ENCODE results near the gene UBA5. TPM values are rescaled to one million over a fixed set of nuclear protein-coding genes. Genes with fewer than 3 reads are reported as not detected.

UBA5 gene
- total RNA-seq, 1 donor from 2014 or later = 26.5 TPM

- no peak for DNase-seq (ENCODE audit: extremely low spot score in 2 of 2)
- Histone ChIP-seq H3K27ac (no peak overlapping the region), H3K27me3 (no peaks in the 10 kb centered on the region), H3K36me3 (no peaks in the 10 kb centered on the region), H3K4me3 (peak overlapping the region; percentile 91 to 96), H3K4me1 (peaks cover 34% of the 10 kb centered on the region), H3K9me3 (no peaks in the 10 kb centered on the region)
- TF ChIP-seq POLR2AphosphoS5 (IDR thresholded peaks at IDR 0.05; ENCODE audit: insufficient read depth in 1 of 2, low read depth in 1 of 2) (no peak), POLR2A (IDR thresholded peaks at IDR 0.05) (no peak), CTCF (IDR thresholded peaks at IDR 0.05) (no peak)
- intact Hi-C loops (cut with DNase I) = loop anchor here (5.0 kb wide), 1 partner anchor 852 kb away; the partner anchor contains the start of gene CDV3
Observed at GRCh38 chr3:132720228-132720627, 60.1 kb downstream of the UBA5 start.

GRCh38 chr3:132721479-132722164 is 61.5 kb downstream of the UBA5 start:
- DNase-seq (ENCODE audit: extremely low spot score in 2 of 2) = peak in 1 of 2 donors; percentile 94
- Histone ChIP-seq H3K4me1 (peaks cover 34% of the 10 kb centered on the region), H3K9me3 (no peaks in the 10 kb centered on the region), H3K27ac (peak overlapping the region; percentile 97), H3K4me3 (peak overlapping the region; percentile 91 to 96), H3K27me3 (no peaks in the 10 kb centered on the region), H3K36me3 (no peaks in the 10 kb centered on the region)
- TF ChIP-seq CTCF (IDR thresholded peaks at IDR 0.05) = peak in 1 of 3 experiments; percentile 20
- no peak for TF ChIP-seq POLR2A (IDR thresholded peaks at IDR 0.05)
- intact Hi-C loops (cut with DNase I) = loop anchor here (5.0 kb wide), 1 partner anchor 851 kb away; the partner anchor contains the start of gene CDV3

- Histone ChIP-seq H3K4me1 (peaks cover 34% of the 10 kb centered on the region), H3K27ac (peak within 1 kb of the TSS; percentile 97), H3K4me3 (peak within 1 kb of the TSS; percentile 91 to 96), H3K27me3 (no peaks in the 10 kb centered on the region), H3K36me3 (no peaks in the 10 kb centered on the region), H3K9me3 (no peaks in the 10 kb centered on the region)
- intact Hi-C loops (cut with DNase I) = loop anchor here (5.0 kb wide), 1 partner anchor 850 kb away; the partner anchor contains the start of gene CDV3
- TF ChIP-seq POLR2A (IDR thresholded peaks at IDR 0.05) (peak in 1 of 2 donors; percentile 91), POLR2AphosphoS5 (IDR thresholded peaks at IDR 0.05; ENCODE audit: insufficient read depth in 1 of 2, low read depth in 1 of 2) (peak in 1 of 2 donors; percentile 82), CTCF (IDR thresholded peaks at IDR 0.05) (peak in 1 of 3 experiments; percentile 2)
- DNase-seq (ENCODE audit: extremely low spot score in 2 of 2) = peak; percentile 98 to 99
Observed at GRCh38 chr3:132722165-132723023, 62.3 kb downstream of the UBA5 start, which contains the start of gene NPHP3. NPHP3 (minus strand) TSS chr3:132722409; CDS start chr3:132722355, 54 bp downstream.

- no peaks in the 10 kb centered on the region for H3K36me3 ChIP-seq
- DNase-seq (ENCODE audit: extremely low spot score in 2 of 2) = no peak
- peak in 1 of 2 donors; percentile 61 for TF ChIP-seq POLR2A (IDR thresholded peaks at IDR 0.05)
- peak in 1 of 2 donors; percentile 67 for TF ChIP-seq POLR2AphosphoS5 (IDR thresholded peaks at IDR 0.05; ENCODE audit: insufficient read depth in 1 of 2, low read depth in 1 of 2)
- TF ChIP-seq CTCF (IDR thresholded peaks at IDR 0.05) = no peak
- H3K4me3 ChIP-seq = peak overlapping the region; percentile 51 to 71
- peak overlapping the region; percentile 78 for H3K27ac ChIP-seq
- H3K4me1 ChIP-seq = peaks cover 34% of the 10 kb centered on the region
- no peaks in the 10 kb centered on the region for H3K27me3 ChIP-seq
- no peaks in the 10 kb centered on the region for H3K9me3 ChIP-seq
- intact Hi-C loops (cut with DNase I) = loop anchor here (5.0 kb wide), 1 partner anchor 849 kb away; the partner anchor contains the start of gene CDV3
Observed at GRCh38 chr3:132723024-132723950, 63.2 kb downstream of the UBA5 start.
